Small intestine (tissue), 7 donors: ENCODE measurements around the gene CMBL. TPM values are rescaled to one million over a fixed set of nuclear protein-coding genes. Genes with fewer than 3 reads are reported as not detected.

ENCODE experiments used
- DNase-seq, 2 donors: peaks; one replicate each; pipeline versions ENCODE4 v3.0.0 to v3.0.0-alpha.2; 2013
- FAIRE-seq: peaks from 2 replicates; lab custom pipeline; 2012; peaks lifted over from hg19 to GRCh38; lab: Jason Lieb, UNC
- H3K27ac ChIP-seq, 3 donors: one replicate each; pipeline ENCODE4 v1.5.1; 2013; ENCODE audit warnings: low read length in 2 of 3, mild to moderate bottlenecking in 2 of 3, control low read depth in 1 of 3, inconsistent platforms in 1 of 3, low read depth in 1 of 3, moderate library complexity in 1 of 3
- H3K27me3 ChIP-seq, 3 donors: one replicate each; pipeline ENCODE4 v1.6.1; 2013; ENCODE audit warnings: low read length in 3 of 3, inconsistent platforms in 1 of 3; ENCODE audit not compliant: control insufficient read depth in 3 of 3, insufficient read depth in 3 of 3
- H3K36me3 ChIP-seq, 3 donors: one replicate each; pipeline ENCODE4 v1.6.1; 2013; ENCODE audit warnings: low read length in 3 of 3, inconsistent platforms in 1 of 3, low read depth in 1 of 3, mild to moderate bottlenecking in 1 of 3, moderate library complexity in 1 of 3; ENCODE audit not compliant: control insufficient read depth in 3 of 3, insufficient read depth in 2 of 3
- H3K4me1 ChIP-seq, 3 donors: one replicate each; pipeline ENCODE4 v1.6.1; 2013; ENCODE audit warnings: low read length in 2 of 3, inconsistent platforms in 1 of 3, low read depth in 1 of 3, mild to moderate bottlenecking in 1 of 3, moderate library complexity in 1 of 3; ENCODE audit not compliant: control insufficient read depth in 3 of 3, insufficient read depth in 2 of 3
- H3K4me3 ChIP-seq, 3 donors: one replicate each; pipeline ENCODE4 v1.5.1; 2013; ENCODE audit warnings: low read length in 3 of 3, control low read depth in 1 of 3, inconsistent platforms in 1 of 3, low read depth in 1 of 3, mild to moderate bottlenecking in 1 of 3, moderate library complexity in 1 of 3
- H3K9me3 ChIP-seq, 2 donors: one replicate each; pipeline ENCODE4 v1.6.1; 2013; ENCODE audit warnings: low read depth in 1 of 2, low read length in 1 of 2; ENCODE audit not compliant: control insufficient read depth in 2 of 2, insufficient read depth in 1 of 2
- WGBS, 3 donors: extraction: QIAGEN DNeasy Blood & Tissue Kit; methylation state at CpG; one replicate each; pipeline ENCODE4 v1.1.7; 2013; 5-methylcytosine and 5-hydroxymethylcytosine counted together
- polyA plus RNA-seq, 4 donors: library from polyadenylated mRNA; stranded (reverse) in 3 of 4; unstranded in 1 of 4; fragments of 200-250 nt in 3 of 4; fragments of 120-200 nt in 1 of 4; gene quantifications; one replicate each; pipeline versions ENCODE4 v1.2.1 to v1.2.3, GENCODE V29; 2013
- donor health status: healthy with polysubstance abuse.
- donor health status: control.
- donor health status: control.
- donor health status: Bipolar disorder and iron deficiency.
- donor health status: healthy.

Gene CMBL
- polyA plus RNA-seq, 4 donors: 81.5 to 516 (median 162) TPM

- peak in 1 of 2 donors; percentile 42 for DNase-seq
- H3K36me3 ChIP-seq: no peaks in the 10 kb centered on the region
- H3K27me3 ChIP-seq: peaks cover 0 to 21% (median 0%) of the 10 kb centered on the region in 3 donors
- FAIRE-seq: no peak
- peaks cover 0 to 3% (median 0%) of the 10 kb centered on the region in 3 donors for H3K4me1 ChIP-seq
- no peak overlapping the region for H3K27ac ChIP-seq
- no peaks in the 10 kb centered on the region for H3K9me3 ChIP-seq
- WGBS, 3 donors: 53 to 77% (median 59%) methylated on average over 4 of the region's 4 CpGs
- H3K4me3 ChIP-seq: no peak overlapping the region
Observed at GRCh38 chr5:10337986-10338385, 30.3 kb upstream of the CMBL start.

- H3K9me3 ChIP-seq: no peaks in the 10 kb centered on the region
- H3K4me3 ChIP-seq: no peak overlapping the region
- H3K36me3 ChIP-seq: no peaks in the 10 kb centered on the region
- FAIRE-seq: no peak
- peaks cover 0 to 27% (median 0%) of the 10 kb centered on the region in 3 donors for H3K27me3 ChIP-seq
- DNase-seq: peak; percentile 47 to 89
- H3K27ac ChIP-seq: no peak overlapping the region
- peaks cover 0 to 3% (median 0%) of the 10 kb centered on the region in 3 donors for H3K4me1 ChIP-seq
- WGBS, 3 donors: 35 to 76% (median 49%) methylated on average over 4 of the region's 4 CpGs
Observed at GRCh38 chr5:10337107-10337506, 29.4 kb upstream of the CMBL start.

GRCh38 chr5:10335711-10336470 lies 28.2 kb upstream of the CMBL start:
- FAIRE-seq (no peak), DNase-seq (no peak)
- H3K36me3 ChIP-seq: no peaks in the 10 kb centered on the region
- H3K27me3 ChIP-seq: peaks cover 0 to 37% (median 0%) of the 10 kb centered on the region in 3 donors
- H3K4me3 ChIP-seq: no peak overlapping the region
- no peaks in the 10 kb centered on the region for H3K9me3 ChIP-seq
- no peak overlapping the region for H3K27ac ChIP-seq
- WGBS, 3 donors: 91 to 96% (median 94%) methylated on average over 14 of the region's 14 CpGs
- peaks cover 0 to 3% (median 0%) of the 10 kb centered on the region in 3 donors for H3K4me1 ChIP-seq

GRCh38 chr5:10334831-10335230 lies 27.1 kb upstream of the CMBL start:
- no peak overlapping the region for H3K4me3 ChIP-seq
- FAIRE-seq (no peak), DNase-seq (no peak)
- H3K4me1 ChIP-seq: peaks cover 0 to 3% (median 0%) of the 10 kb centered on the region in 3 donors
- H3K27me3 ChIP-seq: peaks cover 0 to 38% (median 0%) of the 10 kb centered on the region in 3 donors
- H3K9me3 ChIP-seq: no peaks in the 10 kb centered on the region
- no peaks in the 10 kb centered on the region for H3K36me3 ChIP-seq
- no peak overlapping the region for H3K27ac ChIP-seq
- 82 to 97% (median 85%) methylated on average over 5 of the region's 5 CpGs for WGBS, 3 donors

- peak; percentile 50 to 60 for DNase-seq
- H3K27ac ChIP-seq: peak overlapping the region in 1 of 3 donors; percentile 33
- no peaks in the 10 kb centered on the region for H3K9me3 ChIP-seq
- WGBS, 3 donors: 2 to 4% (median 3%) methylated on average over 64 to 81 of the region's 81 CpGs
- peaks cover 0 to 3% (median 0%) of the 10 kb centered on the region in 3 donors for H3K4me1 ChIP-seq
- H3K4me3 ChIP-seq: peak overlapping the region; percentile 51 to 60 (median 51)
- no peak for FAIRE-seq
- no peaks in the 10 kb centered on the region for H3K36me3 ChIP-seq
- peaks cover 0 to 38% (median 0%) of the 10 kb centered on the region in 3 donors for H3K27me3 ChIP-seq
Observed at GRCh38 chr5:10333154-10334006, 25.7 kb upstream of the CMBL start.

GRCh38 chr5:10332301-10332700 lies 24.6 kb upstream of the CMBL start:
- Histone ChIP-seq H3K27ac (no peak overlapping the region), H3K4me1 (peaks cover 0 to 3% (median 0%) of the 10 kb centered on the region in 3 donors), H3K4me3 (no peak overlapping the region), H3K9me3 (no peaks in the 10 kb centered on the region), H3K27me3 (peaks cover 0 to 38% (median 0%) of the 10 kb centered on the region in 3 donors), H3K36me3 (no peaks in the 10 kb centered on the region)
- 87 to 89% (median 89%) methylated on average over 5 of the region's 5 CpGs for WGBS, 3 donors
- FAIRE-seq (no peak), DNase-seq (no peak)

- H3K27me3 ChIP-seq: peaks cover 0 to 38% (median 0%) of the 10 kb centered on the region in 3 donors
- no peaks in the 10 kb centered on the region for H3K36me3 ChIP-seq
- no peak overlapping the region for H3K27ac ChIP-seq
- DNase-seq (peak; percentile 24 to 33), FAIRE-seq (no peak)
- WGBS, 3 donors: 46 to 61% (median 48%) methylated on average over 7 of the region's 7 CpGs
- H3K4me1 ChIP-seq: peaks cover 0 to 3% (median 0%) of the 10 kb centered on the region in 3 donors
- H3K4me3 ChIP-seq: no peak overlapping the region
- H3K9me3 ChIP-seq: no peaks in the 10 kb centered on the region
Observed at GRCh38 chr5:10331341-10331796, 23.7 kb upstream of the CMBL start.
